ENCODE results near the gene SLIT3. TPM values are rescaled to one million over a fixed set of nuclear protein-coding genes. Genes with fewer than 3 reads are reported as not detected.
"Not testable (repeated sequence)": the region's sequence is repeated elsewhere in the genome, so short reads cannot be mapped to it uniquely, and the experiment has no call there.

SLIT3 gene
- total RNA-seq, 1 donor from 2014 or later = 3.1 TPM

- DNase-seq (ENCODE audit: low read depth) = no peak
- H3K4me3 ChIP-seq (ENCODE audit: low read depth, low read length) = no peak overlapping the region
- TF ChIP-seq CTCF (conservative IDR thresholded peaks at IDR 0.05; ENCODE audit: low read depth, low read length) = no peak
These were observed 653.9 kb downstream of the SLIT3 start for GRCh38 chr5:168647083-168647482.

GRCh38 chr5:168646335-168646734, 654.6 kb downstream of the SLIT3 start:
- H3K4me3 ChIP-seq (ENCODE audit: low read depth, low read length) = no peak overlapping the region
- DNase-seq (ENCODE audit: low read depth) = no peak
- TF ChIP-seq CTCF (conservative IDR thresholded peaks at IDR 0.05; ENCODE audit: low read depth, low read length) = no peak

- no peak for DNase-seq (ENCODE audit: low read depth)
- TF ChIP-seq CTCF (conservative IDR thresholded peaks at IDR 0.05; ENCODE audit: low read depth, low read length) = no peak
- H3K4me3 ChIP-seq (ENCODE audit: low read depth, low read length) = no peak overlapping the region
These were observed 655.7 kb downstream of the SLIT3 start for GRCh38 chr5:168645195-168645594.

GRCh38 chr5:168642019-168642418, 658.9 kb downstream of the SLIT3 start:
- DNase-seq (ENCODE audit: low read depth) = no peak
- no peak for TF ChIP-seq CTCF (conservative IDR thresholded peaks at IDR 0.05; ENCODE audit: low read depth, low read length)
- no peak overlapping the region for H3K4me3 ChIP-seq (ENCODE audit: low read depth, low read length)

GRCh38 chr5:168638846-168639245, 662.1 kb downstream of the SLIT3 start:
- DNase-seq (ENCODE audit: low read depth); H3K4me3 ChIP-seq (ENCODE audit: low read depth, low read length): not testable (repeated sequence)

- no peak for DNase-seq (ENCODE audit: low read depth)
- H3K4me3 ChIP-seq (ENCODE audit: low read depth, low read length) = no peak overlapping the region
- no peak for TF ChIP-seq CTCF (conservative IDR thresholded peaks at IDR 0.05; ENCODE audit: low read depth, low read length)
These were observed 663.1 kb downstream of the SLIT3 start for GRCh38 chr5:168637793-168638192.

GRCh38 chr5:168637281-168637680, 663.7 kb downstream of the SLIT3 start:
- DNase-seq (ENCODE audit: low read depth) = no peak
- no peak for TF ChIP-seq CTCF (conservative IDR thresholded peaks at IDR 0.05; ENCODE audit: low read depth, low read length)
- H3K4me3 ChIP-seq (ENCODE audit: low read depth, low read length) = no peak overlapping the region

- not testable (repeated sequence) for H3K4me3 ChIP-seq (ENCODE audit: low read depth, low read length); DNase-seq (ENCODE audit: low read depth)
These were observed 670.0 kb downstream of the SLIT3 start for GRCh38 chr5:168630958-168631357.
